Erythroblast (primary cell): ENCODE measurements around the gene ACADM.
"Not testable (repeated sequence)": the region's sequence is repeated elsewhere in the genome, so short reads cannot be mapped to it uniquely, and the experiment has no call there.

Experiments
- DNase-seq, 2 experiments: peaks; one replicate each; lab custom pipeline; 2025; lab: John Stamatoyannopoulos, UW
- GATA1 ChIP-seq: IDR thresholded peaks from 2 replicates; pipeline ENCODE4 v1.6.1; 2011; ENCODE audit warnings: low read depth, mild to moderate bottlenecking, control low read depth, low read length, moderate library complexity
- POLR2A ChIP-seq: IDR thresholded peaks from 2 replicates; pipeline ENCODE4 v1.6.1; 2011; ENCODE audit warnings: mild to moderate bottlenecking, low read length

The ACADM gene

GRCh38 chr1:75796376-75797272, 72.1 kb downstream of the ACADM start, which contains the start of gene MSH4:
Gene MSH4 (plus strand): TSS chr1:75796882. CDS start chr1:75796986, 104 bp downstream.
- TF ChIP-seq GATA1, result no peak
- peak; percentile 50 for TF ChIP-seq POLR2A
- DNase-seq, result peak in 1 of 2 experiments; percentile 8

DNA sequence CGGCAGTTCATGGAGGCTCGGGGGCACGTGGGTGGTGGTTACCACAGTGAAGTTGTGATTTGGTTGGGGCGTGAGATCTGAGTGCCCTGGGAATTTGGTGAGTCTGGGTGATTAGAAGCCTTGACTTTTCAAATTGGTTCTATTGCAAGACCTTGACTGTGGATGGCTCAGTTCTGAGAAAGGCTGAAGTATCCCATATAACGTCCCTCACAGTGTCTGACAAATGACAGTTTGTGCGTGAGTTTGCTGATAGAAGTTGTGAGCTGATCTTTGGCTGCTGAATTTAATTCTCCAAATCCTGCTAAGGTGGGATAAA, 72.7 kb downstream of the ACADM start:
- no peak for TF ChIP-seq POLR2A
- TF ChIP-seq GATA1, result no peak

GRCh38 chr1:75797606-75798216, 73.2 kb downstream of the ACADM start:
- TF ChIP-seq POLR2A (no peak), GATA1 (no peak)
- DNase-seq, result no peak

More for the DNA sequence above, 72.7 kb downstream of the ACADM start:
- no peak for DNase-seq

DNA sequence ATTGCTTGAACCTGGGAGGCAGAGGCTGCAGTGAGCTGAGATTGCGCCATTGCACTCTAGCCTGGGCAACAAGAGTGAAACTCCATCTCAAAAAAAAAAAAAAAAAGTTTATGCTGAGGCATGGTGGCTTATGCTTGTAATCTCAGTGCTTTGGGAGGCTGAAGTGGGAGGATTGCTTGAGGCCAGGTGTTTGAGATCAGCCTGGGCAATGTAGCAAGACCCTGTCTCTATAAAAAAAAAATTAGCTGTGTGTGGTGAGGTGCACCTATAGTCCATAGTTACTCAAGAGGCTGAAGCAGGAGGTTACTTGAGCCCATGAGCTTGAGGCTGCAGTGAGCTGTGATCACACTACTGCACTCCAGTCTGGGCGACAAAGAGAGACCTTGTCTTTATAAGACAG, 77.0 kb downstream of the ACADM start:
- DNase-seq, result not testable (repeated sequence)

DNA sequence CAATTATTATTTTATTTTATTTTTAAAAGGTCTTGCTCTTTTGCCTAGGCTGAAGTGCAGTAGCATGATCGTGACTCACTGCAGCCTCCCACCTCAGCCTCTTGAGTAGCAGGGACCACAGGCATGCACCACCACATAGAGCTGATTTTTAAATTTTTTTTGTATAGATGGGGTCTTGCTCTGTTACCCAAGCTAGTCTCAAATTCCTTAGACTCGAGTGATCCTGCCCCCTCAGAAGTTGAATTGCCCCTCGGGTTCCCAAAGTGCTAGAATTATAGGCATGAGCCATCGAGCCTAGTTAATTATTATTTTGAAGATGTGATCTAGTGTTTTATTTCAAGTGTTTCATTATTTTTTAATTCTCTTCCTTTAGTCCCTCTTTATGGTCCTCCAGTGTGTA, 84.4 kb downstream of the ACADM start:
- no peak for TF ChIP-seq POLR2A
- TF ChIP-seq GATA1, result no peak
- DNase-seq, result no peak

- DNase-seq, result not testable (repeated sequence)
These were observed 85.6 kb downstream of the ACADM start for GRCh38 chr1:75810113-75810512.

DNA sequence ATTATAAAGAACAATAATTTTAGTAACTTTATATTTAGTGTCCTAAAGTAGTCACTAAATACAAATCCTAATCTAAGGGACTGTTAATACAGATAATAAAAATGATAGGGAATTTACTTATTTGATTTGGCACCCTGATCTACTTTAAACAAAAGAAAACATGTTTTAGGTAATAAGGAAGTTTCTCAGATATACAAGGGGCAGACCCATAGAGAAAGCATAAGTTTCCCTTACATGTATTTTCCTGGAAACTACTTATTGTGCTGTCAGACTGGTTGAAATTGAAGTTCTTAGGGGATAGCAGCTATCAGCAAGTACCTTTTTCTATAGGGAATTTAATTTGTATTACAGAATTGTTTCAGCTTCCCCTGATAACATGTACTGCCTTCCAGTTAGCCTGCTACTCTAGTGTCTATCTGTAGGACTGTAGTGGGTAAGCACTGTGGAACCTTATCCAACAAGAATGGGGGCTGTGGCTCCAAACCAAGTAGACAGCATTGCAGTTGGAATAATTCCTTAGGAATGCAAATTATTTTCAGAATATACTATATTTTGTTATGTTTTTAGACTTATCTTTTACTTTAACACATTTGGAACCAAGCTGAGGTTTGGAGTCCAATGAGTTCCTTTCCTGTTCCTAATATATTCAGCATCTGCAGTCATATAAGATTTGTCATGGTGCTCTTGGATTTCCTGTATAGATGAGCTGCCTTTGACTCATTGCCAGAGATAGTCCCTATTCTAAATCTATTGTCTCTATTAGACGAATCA, 86.9 kb downstream of the ACADM start:
- DNase-seq, result no peak
- no peak for TF ChIP-seq POLR2A
- TF ChIP-seq GATA1, result no peak

DNA sequence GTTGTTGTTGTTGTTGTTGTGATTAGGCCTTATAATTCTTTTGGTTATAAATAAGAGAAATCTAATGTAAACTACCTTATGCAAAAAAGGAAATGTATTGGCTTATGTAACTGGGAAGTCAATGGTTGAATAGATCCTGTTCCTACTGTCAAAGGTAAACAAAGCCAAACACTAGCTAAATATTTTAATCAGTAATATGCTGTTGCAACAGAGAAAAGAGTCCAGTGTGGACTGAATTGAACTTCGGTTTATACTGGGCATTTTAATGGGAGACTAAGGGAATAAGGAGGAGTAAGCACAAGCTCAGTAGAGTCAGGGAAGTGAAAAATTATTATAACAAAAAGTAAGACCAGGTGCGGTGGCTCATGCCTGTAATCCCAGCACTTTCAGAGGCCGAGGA, 87.6 kb downstream of the ACADM start:
- TF ChIP-seq POLR2A, result no peak
- TF ChIP-seq GATA1, result no peak

More for the DNA sequence above, 87.6 kb downstream of the ACADM start:
- no peak for DNase-seq
